ENCODE data around the gene RYR3. TPM values are rescaled to one million over a fixed set of nuclear protein-coding genes. Genes with fewer than 3 reads are reported as not detected.

RYR3 gene
- total and polyA plus RNA-seq, 10 of the 15 experiments (the other 5 are each of a cell fraction or from before 2014, with no cell fraction given) = under 0.01 to 0.44 (median 0.16) TPM; not detected in 5

DNA sequence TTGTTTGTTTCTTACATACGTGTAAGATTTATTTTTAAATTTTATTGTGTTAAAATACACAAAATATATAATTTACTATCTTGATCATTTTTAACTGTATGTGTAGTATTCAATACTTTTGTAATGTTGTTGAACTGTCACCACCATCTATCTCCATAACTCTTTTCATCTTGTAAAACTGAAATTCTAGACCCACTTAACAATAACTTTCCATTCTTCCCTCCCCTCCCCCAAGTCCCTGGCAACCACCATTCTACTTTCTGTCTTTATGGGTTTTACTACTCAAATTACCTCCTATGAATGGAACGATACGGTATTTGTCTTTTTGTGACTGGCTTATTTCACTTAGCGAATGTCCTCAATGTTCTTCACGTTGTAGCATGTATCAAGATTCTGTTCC is 395.4 kb downstream of the RYR3 start:
- no TSS peak for BruUV-seq (replicated peaks)
- in situ Hi-C loops (cut with MboI) = no loop called here

GRCh38 chr15:33710748-33711147 is 400.0 kb downstream of the RYR3 start:
- POLR2A ChIA-PET = no interaction called here
- FAIRE-seq (no peak), ATAC-seq (no peak), DNase-seq (ENCODE audit: low read depth, low spot score) (no peak)
- CTCF ChIA-PET = interaction anchor here (1.3 kb wide), 1 partner anchor 8 kb away, joined by 3 read pairs; no protein-coding TSS in a partner anchor
- no TSS peak for BruUV-seq (replicated peaks)
- TF ChIP-seq GABPA (IDR thresholded peaks at IDR 0.05; ENCODE audit: low read depth) (no peak), SKIL (IDR thresholded peaks at IDR 0.05; ENCODE audit: low read depth, poor library complexity, severe bottlenecking) (no peak), WRNIP1 (IDR thresholded peaks at IDR 0.05; ENCODE audit: borderline replicate concordance, low read depth, low read length) (no peak), RUNX3 (IDR thresholded peaks at IDR 0.05; ENCODE audit: low read length) (no peak), POU2F2 (IDR thresholded peaks at IDR 0.05; ENCODE audit: borderline replicate concordance, low read depth, low read length) (no peak), ZNF274 (IDR thresholded peaks at IDR 0.05; ENCODE audit: insufficient read depth, insufficient read length) (no peak), CREM (IDR thresholded peaks at IDR 0.05; ENCODE audit: low read depth) (no peak), SMARCA5 (IDR thresholded peaks at IDR 0.05) (no peak), CBX5 (IDR thresholded peaks at IDR 0.05; ENCODE audit: low read depth) (no peak), JUND (IDR thresholded peaks at IDR 0.05; ENCODE audit: low read depth, low read length) (no peak), TCF7 (IDR thresholded peaks at IDR 0.05; ENCODE audit: borderline replicate concordance) (no peak), ZNF217 (IDR thresholded peaks at IDR 0.05) (no peak), CTCF (IDR thresholded peaks at IDR 0.05 in 2 of 3, conservative IDR thresholded peaks at IDR 0.05 in 1 of 3; ENCODE audit: control insufficient read depth in 2 of 3, extremely low read depth in 1 of 3, insufficient read depth in 1 of 3, low read depth in 3 of 3, low read length in 3 of 3) (no peak), SPI1 (IDR thresholded peaks at IDR 0.05; ENCODE audit: borderline replicate concordance, insufficient read depth, low read depth, low read length) (no peak)
- in situ Hi-C loops (cut with MboI) = no loop called here
- Histone ChIP-seq H3K9me3 (replicated peaks; ENCODE audit: control insufficient read depth, insufficient read depth, low read length) (peaks cover 2% of the 10 kb centered on the region; the same call in 1 of the 3 replicates), H3K4me2 (ENCODE audit: control insufficient read depth, insufficient read depth) (no peak overlapping the region), H3K36me3 (ENCODE audit: control insufficient read depth in 2 of 2, insufficient read depth in 2 of 2, low read length in 1 of 2) (no peaks in the 10 kb centered on the region), H3K4me1 (ENCODE audit: control insufficient read depth, insufficient read depth, low read length) (no peaks in the 10 kb centered on the region), H3K79me2 (ENCODE audit: control insufficient read depth, insufficient read depth, low read length) (no peaks in the 10 kb centered on the region), H3K27ac (ENCODE audit: control insufficient read depth, insufficient read depth) (no peak overlapping the region), H2AFZ (ENCODE audit: control insufficient read depth, low read depth, low read length) (no peak overlapping the region), H3K4me3 (no peak overlapping the region), H4K20me1 (ENCODE audit: control insufficient read depth, insufficient read depth) (no peaks in the 10 kb centered on the region), H3K27me3 (replicated peaks in 1 of 2; ENCODE audit: control insufficient read depth in 2 of 2, insufficient read depth in 2 of 2, low read length in 1 of 2) (no peaks in the 10 kb centered on the region), H3K9ac (ENCODE audit: control insufficient read depth, insufficient read depth, low read length) (no peak overlapping the region)
- SMC1A ChIA-PET (ENCODE audit: uncharacterized antibody, unreplicated experiment) = no interaction called here
- RAD21 ChIA-PET (ENCODE audit: unreplicated experiment) = no interaction called here
- intact Hi-C loops (cut with micrococcal nuclease; ENCODE audit: unreplicated experiment) = no loop called here

More for the DNA sequence above, 395.4 kb downstream of the RYR3 start:
- Histone ChIP-seq H3K9ac (ENCODE audit: control insufficient read depth, insufficient read depth, low read length) (no peak overlapping the region), H3K27me3 (replicated peaks in 1 of 2; ENCODE audit: control insufficient read depth in 2 of 2, insufficient read depth in 2 of 2, low read length in 1 of 2) (no peaks in the 10 kb centered on the region), H3K9me3 (replicated peaks; ENCODE audit: control insufficient read depth, insufficient read depth, low read length) (peaks cover 2% of the 10 kb centered on the region; the same call in 1 of the 3 replicates), H3K27ac (ENCODE audit: control insufficient read depth, insufficient read depth) (no peak overlapping the region), H2AFZ (ENCODE audit: control insufficient read depth, low read depth, low read length) (no peak overlapping the region), H3K36me3 (ENCODE audit: control insufficient read depth in 2 of 2, insufficient read depth in 2 of 2, low read length in 1 of 2) (no peaks in the 10 kb centered on the region), H3K4me1 (ENCODE audit: control insufficient read depth, insufficient read depth, low read length) (no peaks in the 10 kb centered on the region), H3K4me3 (no peak overlapping the region), H3K4me2 (ENCODE audit: control insufficient read depth, insufficient read depth) (no peak overlapping the region), H3K79me2 (ENCODE audit: control insufficient read depth, insufficient read depth, low read length) (no peaks in the 10 kb centered on the region), H4K20me1 (ENCODE audit: control insufficient read depth, insufficient read depth) (no peaks in the 10 kb centered on the region)
- intact Hi-C loops (cut with micrococcal nuclease; ENCODE audit: unreplicated experiment) = no loop called here
- RAD21 ChIA-PET (ENCODE audit: unreplicated experiment) = no interaction called here
- FAIRE-seq = no peak
- ATAC-seq = no peak
- 34% methylated on average over 5 of the region's 5 CpGs for WGBS (ENCODE audit: insufficient coverage, insufficient replicate concordance, low lambda C conversion rate, missing lambda C conversion rate)
- POLR2A ChIA-PET = no interaction called here
- DNase-seq (ENCODE audit: low read depth, low spot score) = no peak
- no peak for TF ChIP-seq KAT2A (conservative IDR thresholded peaks at IDR 0.05; ENCODE audit: control insufficient read depth, low read depth, low read length)
- no peak for TF ChIP-seq TCF3 (IDR thresholded peaks at IDR 0.05; ENCODE audit: borderline replicate concordance, insufficient read depth, low read depth, low read length)
- TF ChIP-seq MTA2 (IDR thresholded peaks at IDR 0.05; ENCODE audit: low read depth) = no peak
- CTCF ChIA-PET = interaction anchor here (3.7 kb wide), 1 partner anchor 413 kb away, joined by 22 read pairs; no protein-coding TSS in a partner anchor
- SMC1A ChIA-PET (ENCODE audit: uncharacterized antibody, unreplicated experiment) = no interaction called here
